ENCODE measurements around the gene PEX10.

PEX10 gene

DNA sequence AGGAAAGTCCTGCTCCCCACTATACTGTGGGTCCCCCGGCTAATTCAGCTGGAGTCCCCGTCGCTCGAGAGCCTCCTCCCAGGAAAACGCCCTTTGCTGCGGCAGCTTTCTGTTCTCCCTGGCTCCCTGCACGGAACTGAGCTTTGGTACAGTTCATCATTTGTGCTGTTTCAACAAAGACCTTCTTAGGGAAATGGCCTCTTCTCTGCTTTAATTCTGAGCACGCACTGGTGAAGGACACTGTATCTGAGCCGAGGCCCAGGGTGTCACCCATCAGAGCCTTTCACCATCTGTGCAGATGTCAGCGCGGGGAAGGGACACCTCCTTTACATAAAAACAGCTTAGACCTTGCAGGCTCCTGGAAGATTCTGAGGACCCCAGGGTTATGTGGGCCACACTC, 13.5 kb upstream of the PEX10 start:
- no peak for DNase-seq (ENCODE audit: low spot score)

- DNase-seq (ENCODE audit: low spot score) = no peak
Observed at GRCh38 chr1:2422523-2422922, 10.2 kb upstream of the PEX10 start.

- no peak for DNase-seq (ENCODE audit: low spot score)
Observed at GRCh38 chr1:2419416-2419815, 7.1 kb upstream of the PEX10 start.

GRCh38 chr1:2418791-2419320, 6.5 kb upstream of the PEX10 start:
- no peak for DNase-seq (ENCODE audit: low spot score)

DNA sequence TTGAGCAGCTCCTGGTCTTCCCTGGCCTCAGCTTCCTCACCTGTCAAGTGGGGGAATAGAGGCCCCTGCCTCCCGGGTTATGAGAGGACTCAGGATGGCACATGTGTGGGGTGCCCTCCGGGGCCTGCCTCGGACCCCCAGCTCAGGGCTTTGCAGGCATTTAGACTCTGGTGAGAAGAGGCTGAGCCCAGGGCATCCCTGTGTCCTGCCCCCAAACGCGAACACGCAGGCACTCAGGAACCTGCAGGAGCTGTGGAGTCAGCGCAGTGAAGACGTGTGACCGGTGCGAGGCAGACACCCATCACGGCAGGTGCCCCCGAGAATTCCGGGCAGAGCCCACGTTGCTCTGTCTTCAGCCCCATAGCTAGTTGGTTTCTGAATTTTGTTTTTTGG, 5.5 kb upstream of the PEX10 start:
- DNase-seq (ENCODE audit: low spot score) = no peak

- DNase-seq (ENCODE audit: low spot score) = no peak
Observed at GRCh38 chr1:2417083-2417832, 4.9 kb upstream of the PEX10 start.

DNA sequence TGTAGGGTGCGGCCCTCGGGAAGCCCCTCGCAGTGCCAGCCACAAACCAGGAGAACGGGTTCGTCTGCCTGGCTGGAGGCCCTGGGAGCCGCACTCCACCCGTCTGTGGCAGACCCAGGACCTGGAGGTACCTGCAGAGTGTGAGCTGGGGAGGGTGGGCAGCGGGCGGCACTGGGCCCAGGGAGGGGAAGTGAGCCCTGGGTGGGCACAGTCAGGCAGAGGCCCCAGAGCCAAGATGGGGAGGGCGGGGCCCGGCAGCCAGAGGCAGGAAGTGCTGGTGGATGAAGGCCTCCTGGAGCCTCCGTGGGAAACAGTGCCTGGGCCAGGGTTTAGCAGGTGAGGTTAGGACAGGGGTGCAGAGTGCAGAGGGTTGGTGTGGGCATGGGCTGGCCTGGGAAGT, 4.0 kb upstream of the PEX10 start:
- peak; percentile 42 for DNase-seq (ENCODE audit: low spot score)

DNA sequence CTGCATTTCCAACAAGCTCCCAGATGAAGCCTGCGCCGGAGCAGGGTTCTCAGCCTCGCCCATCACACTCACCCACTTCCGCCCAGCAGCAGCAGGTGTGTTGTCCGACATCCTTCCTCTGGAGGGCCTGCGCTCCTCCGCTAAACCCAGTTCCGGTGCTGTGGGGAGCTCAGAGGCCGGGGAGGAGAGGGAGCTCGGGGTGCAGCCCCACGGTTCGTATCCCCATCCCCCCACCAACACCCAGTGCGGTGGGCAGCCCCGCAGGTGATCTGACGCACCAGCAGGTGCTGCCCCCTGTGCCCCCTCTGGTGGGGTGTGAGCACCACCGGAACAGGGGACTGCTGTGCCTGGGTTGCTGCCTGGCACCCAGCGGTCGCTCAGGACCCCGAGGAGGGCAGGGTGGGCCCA, 3.4 kb upstream of the PEX10 start:
- DNase-seq (ENCODE audit: low spot score) = peak; percentile 62

GRCh38 chr1:2415337-2415736, 3.0 kb upstream of the PEX10 start:
- DNase-seq (ENCODE audit: low spot score) = no peak

DNA sequence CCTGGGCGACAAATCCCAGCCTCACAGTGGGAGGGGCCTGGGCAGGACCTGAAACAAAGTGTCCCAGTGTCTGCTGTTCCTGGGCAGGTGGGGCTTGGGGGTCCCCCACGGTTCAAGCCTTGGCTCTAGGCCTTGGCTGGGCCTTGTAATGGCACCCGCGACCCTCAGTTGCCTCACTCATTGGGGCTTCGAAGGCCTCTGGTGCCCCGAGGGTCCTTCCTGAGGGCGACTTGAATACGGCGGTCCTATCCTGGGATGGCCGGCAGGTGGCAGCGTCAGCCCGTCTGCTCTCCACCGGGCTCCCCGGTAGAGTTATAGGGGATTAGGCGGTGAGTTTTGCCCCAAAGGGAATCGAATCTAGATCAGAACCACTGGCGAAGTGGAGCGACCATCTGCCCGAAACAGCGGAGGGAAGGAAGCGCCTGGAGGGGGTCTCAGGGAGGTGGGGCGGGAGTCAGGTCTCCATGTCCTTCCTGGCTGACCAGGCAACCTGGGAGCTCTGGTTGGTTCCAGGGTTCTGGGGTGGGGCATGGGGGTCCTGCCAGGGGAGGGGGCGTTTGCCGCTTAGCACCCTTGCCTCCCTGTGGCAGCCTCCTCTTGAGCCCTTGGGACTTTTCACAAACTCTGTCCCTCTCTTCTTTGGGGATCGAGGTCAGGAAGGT, 2.1 kb upstream of the PEX10 start:
- peak; percentile 82 for DNase-seq (ENCODE audit: low spot score)

GRCh38 chr1:2413495-2414296, 1.3 kb upstream of the PEX10 start:
- no peak for DNase-seq (ENCODE audit: low spot score)

DNA sequence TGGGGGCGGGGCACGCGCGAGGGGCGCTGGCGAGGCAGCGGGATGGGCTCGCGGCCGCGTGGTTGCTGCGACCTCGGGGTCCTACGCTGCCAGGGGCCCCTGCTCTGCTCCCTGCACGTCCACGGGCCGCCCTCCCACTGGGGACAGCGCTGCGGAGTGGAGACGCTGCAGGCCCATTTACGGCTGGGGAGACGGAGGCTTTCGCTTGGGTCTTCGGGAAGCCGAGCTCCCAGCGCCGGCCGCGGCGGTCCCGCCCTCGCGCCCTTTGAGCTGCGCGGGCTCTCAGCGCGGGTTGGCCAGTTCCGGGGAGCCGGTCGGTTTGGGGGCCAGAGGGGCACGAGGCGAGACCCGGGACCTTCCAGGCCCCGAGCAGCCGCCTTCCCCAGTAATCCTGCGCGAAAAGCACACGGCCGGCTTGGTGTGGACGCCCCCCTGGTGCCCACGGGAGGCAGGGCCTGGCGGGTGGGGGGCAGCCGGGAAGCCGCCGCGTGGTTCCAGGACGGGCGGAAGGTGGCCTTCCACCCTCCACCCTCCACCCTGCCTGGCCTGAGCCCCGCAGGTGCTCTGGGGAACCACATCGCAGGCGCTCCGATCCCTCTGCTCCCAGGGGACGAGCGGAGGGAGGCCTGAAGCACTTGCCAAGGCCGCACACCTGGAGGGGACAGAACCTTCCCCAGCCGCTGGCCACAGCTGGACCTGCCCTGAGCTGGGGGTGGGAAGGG, 570 bp upstream of the PEX10 start:
- no peak for DNase-seq (ENCODE audit: low spot score)

DNA sequence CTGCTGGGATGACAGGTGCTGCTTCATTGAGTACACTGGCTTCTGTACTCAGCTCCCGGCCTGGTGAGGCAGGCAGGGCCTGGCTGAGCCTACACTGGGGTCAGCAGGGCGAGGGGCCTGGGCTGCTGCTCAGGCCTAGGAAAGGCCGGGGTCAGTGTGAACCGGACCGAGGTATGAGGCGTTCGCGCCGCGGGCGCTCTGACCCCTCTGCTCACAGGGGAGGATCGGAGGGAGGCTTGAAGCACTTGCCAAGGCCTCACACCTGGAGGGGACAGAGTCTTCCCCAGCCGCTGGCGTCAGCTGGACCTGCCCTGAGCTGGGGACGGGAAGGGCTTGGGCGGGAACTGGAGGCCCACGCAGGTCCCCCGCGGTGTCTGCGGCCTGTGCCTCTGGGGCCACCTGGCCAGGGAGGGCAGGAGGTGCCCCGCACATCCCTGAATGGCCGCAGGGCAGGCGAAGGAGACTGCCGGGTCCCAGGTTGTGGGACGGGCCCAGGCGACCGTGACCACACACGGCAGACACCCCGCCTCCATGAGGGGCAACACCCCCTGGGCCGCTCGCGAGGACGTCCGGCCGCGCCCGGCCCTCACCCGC, 466 bp downstream of the PEX10 start:
- peak; percentile 15 for DNase-seq (ENCODE audit: low spot score)

DNA sequence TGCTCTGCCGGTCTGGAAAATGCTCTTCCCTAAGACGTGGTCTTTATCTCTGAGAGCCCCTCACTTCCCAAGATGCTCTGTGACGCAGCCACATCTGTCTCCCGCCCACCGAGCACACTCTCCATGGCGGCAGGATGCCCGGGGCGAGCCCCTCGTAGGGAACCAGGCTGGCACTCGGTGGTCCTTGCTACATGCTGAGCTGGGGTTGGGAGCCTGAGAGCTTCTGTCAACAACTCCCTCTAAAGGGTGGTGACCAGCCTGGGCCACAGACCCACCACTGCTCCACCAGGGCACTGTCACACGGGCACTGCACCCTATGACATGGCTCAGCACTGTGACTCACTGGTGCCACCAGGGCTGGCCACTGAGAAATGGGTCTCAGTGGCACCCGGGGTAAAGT, 2.6 kb downstream of the PEX10 start:
- DNase-seq (ENCODE audit: low spot score) = no peak

DNA sequence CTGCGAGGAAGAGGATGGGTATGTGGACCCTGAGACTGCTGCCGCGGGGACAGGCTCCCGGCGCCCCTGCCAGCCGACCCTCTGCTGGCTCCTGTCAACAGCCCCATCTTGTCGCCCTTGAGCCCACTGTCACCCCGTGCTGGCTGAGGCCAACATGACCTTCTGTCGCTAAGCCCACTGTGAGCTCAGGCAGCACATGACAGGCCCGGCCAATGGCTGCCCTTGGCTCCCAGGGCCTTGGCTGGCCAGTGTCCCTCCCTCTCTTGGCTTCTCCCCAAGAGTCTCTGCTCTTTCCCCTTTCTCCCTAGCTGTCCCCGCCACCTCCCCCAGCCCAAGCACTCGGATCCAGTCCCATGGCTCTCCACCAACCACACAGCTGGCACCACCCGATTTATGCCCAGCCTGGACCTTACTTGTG, 3.5 kb downstream of the PEX10 start:
- DNase-seq (ENCODE audit: low spot score) = no peak

DNA sequence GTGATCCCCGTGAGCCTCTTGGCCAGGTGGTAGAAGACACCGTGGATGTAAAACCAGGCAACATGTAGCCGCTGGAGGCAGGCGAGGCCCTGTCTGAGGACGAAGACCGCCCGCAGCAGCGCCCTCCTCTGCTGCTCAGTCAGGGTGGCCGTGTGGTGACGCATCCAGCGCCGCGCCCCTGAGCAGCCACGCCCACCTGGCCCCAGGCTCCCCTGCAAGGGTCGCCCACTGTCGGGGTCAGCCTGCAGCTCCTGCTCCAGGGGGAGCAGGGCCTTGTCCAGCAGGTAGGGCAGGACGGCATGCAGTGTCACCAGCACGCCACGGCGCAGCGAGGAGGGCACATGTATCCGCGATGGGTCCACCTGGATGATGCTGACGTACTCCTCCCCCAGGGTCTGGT, 3.9 kb downstream of the PEX10 start:
- DNase-seq (ENCODE audit: low spot score) = no peak

DNA sequence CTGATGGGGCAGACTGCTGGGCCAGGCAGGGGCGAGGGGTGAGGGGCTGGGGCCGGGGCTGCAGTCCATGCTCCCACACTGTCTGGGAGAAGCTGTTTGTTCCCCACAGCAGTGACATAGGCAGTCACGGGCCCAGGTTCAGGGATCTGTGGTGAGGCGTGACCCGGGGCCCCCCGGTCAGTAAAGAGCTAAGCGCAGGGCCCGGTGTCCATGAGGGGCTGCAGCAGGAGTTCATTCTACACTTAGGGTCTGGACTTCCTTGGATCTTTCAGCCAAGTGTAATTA, 4.4 kb downstream of the PEX10 start:
- no peak for DNase-seq (ENCODE audit: low spot score)

GRCh38 chr1:2407166-2407990, 5.0 kb downstream of the PEX10 start:
- DNase-seq (ENCODE audit: low spot score) = no peak

DNA sequence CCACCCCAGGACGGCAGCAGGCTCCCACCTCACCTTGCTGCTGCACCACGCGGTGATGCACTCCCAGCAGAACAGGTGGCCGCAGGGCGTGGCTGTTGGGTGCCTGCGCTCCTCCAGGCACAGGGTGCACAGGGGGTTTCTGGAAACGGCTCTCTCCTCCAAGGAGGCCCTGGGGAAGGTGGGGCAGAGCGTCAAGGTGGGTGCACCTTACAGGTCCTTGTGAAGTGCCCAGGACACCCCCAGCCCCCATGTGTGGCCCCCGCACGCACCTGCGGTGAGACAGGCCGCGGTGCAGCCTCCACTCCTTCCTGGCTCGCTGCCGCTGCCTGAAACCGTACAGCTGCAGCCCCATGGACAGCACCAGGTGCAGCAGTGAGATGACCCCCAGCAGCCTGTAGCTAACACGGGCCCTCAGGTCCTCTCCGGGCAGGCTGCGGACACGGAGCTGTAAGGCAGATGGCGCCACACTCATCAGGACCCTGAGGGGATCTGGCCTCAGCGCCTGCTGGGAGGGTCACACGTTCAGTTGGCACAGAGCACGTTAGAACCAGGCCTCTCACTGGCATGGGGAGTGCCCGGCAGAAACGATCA, 5.8 kb downstream of the PEX10 start:
- no peak for DNase-seq (ENCODE audit: low spot score)

GRCh38 chr1:2405588-2406295, 6.6 kb downstream of the PEX10 start:
- DNase-seq (ENCODE audit: low spot score) = no peak

Measured in CD4-positive, alpha-beta T cell treated with Interleukin-6 at 100 ng/mL for 8 hours (primary cell).